ENCODE data around the gene PAGE1. TPM values are rescaled to one million over a fixed set of nuclear protein-coding genes. Genes with fewer than 3 reads are reported as not detected.

The PAGE1 gene
- total RNA-seq, 1 experiment from 2014 or later, result not detected

- ChIA-PET CTCF (interaction anchor here (0.9 to 1.3 kb wide), 2 partner anchors 51 to 518 kb away, joined by 3 read pairs; no protein-coding TSS in a partner anchor), POLR2A (no interaction called here)
- no peaks in the 10 kb centered on the region for H3K9me3 Mint-ChIP-seq
- H3K27ac Mint-ChIP-seq, result no peak overlapping the region
- DNase-seq (ENCODE audit: low spot score) (no peak), ATAC-seq (peak; percentile 51)
- TF ChIP-seq USF1 (CRISPR knock-in tag; IDR thresholded peaks at IDR 0.05) (no peak), SMAD3 (CRISPR knock-in tag; IDR thresholded peaks at IDR 0.05; ENCODE audit: borderline replicate concordance) (no peak), NFYB (CRISPR knock-in tag; conservative IDR thresholded peaks at IDR 0.05; ENCODE audit: low read depth) (no peak), AR (CRISPR knock-in tag; IDR thresholded peaks at IDR 0.05) (no peak), E2F5 (CRISPR knock-in tag; IDR thresholded peaks at IDR 0.05) (no peak), OVOL2 (CRISPR knock-in tag; IDR thresholded peaks at IDR 0.05; ENCODE audit: borderline replicate concordance) (no peak), ESRRA (CRISPR knock-in tag; IDR thresholded peaks at IDR 0.05; ENCODE audit: borderline replicate concordance) (no peak), ZNF671 (CRISPR knock-in tag; IDR thresholded peaks at IDR 0.05) (no peak), PRDM15 (CRISPR knock-in tag; IDR thresholded peaks at IDR 0.05) (no peak), MYBL2 (CRISPR knock-in tag; IDR thresholded peaks at IDR 0.05) (no peak), ZNF138 (CRISPR knock-in tag; conservative IDR thresholded peaks at IDR 0.05) (no peak), NFATC4 (CRISPR knock-in tag; IDR thresholded peaks at IDR 0.05) (no peak), ZMAT4 (CRISPR knock-in tag; IDR thresholded peaks at IDR 0.05) (no peak), TP53 (CRISPR knock-in tag; IDR thresholded peaks at IDR 0.05) (no peak), JUN (CRISPR knock-in tag; IDR thresholded peaks at IDR 0.05) (no peak), NR1H2 (CRISPR knock-in tag; IDR thresholded peaks at IDR 0.05) (no peak), USF2 (CRISPR knock-in tag; IDR thresholded peaks at IDR 0.05) (no peak), CREB1 (CRISPR knock-in tag; IDR thresholded peaks at IDR 0.05) (no peak), ELF4 (CRISPR knock-in tag; IDR thresholded peaks at IDR 0.05; ENCODE audit: low read depth) (no peak), ZNF396 (CRISPR knock-in tag; IDR thresholded peaks at IDR 0.05; ENCODE audit: borderline replicate concordance) (no peak)
- no peaks in the 10 kb centered on the region for H3K36me3 Mint-ChIP-seq
- peaks cover 12% of the 10 kb centered on the region for H3K4me1 Mint-ChIP-seq
- no peaks in the 10 kb centered on the region for H3K27me3 Mint-ChIP-seq (ENCODE audit: low read depth)
- no peak overlapping the region for H3K4me3 Mint-ChIP-seq
Observed at GRCh38 chrX:49710744-49711319, 15.0 kb upstream of the PAGE1 start.
